Ovary (tissue), 9 donors: Measurements from ENCODE around the gene EXOC7. TPM values are rescaled to one million over a fixed set of nuclear protein-coding genes. Genes with fewer than 3 reads are reported as not detected.

Source experiments
- DNase-seq, 5 donors: peaks; one replicate each; pipeline ENCODE4 v3.0.0-alpha.2; 2019 to 2020
- H3K27ac ChIP-seq, 2 donors: fragments of 200-600 bp; one replicate each; pipeline versions ENCODE4 v1.5.1 to v1.8.0; 2019 to 2022
- H3K27me3 ChIP-seq: fragments of 200-600 bp; one replicate; pipeline ENCODE4 v1.8.0; 2022
- H3K36me3 ChIP-seq: fragments of 200-600 bp; sonication (generic); one replicate; pipeline ENCODE4 v1.5.1; 2019
- H3K4me1 ChIP-seq: one replicate; pipeline ENCODE4 v1.8.1; 2013; ENCODE audit warnings: mild to moderate bottlenecking, moderate library complexity; ENCODE audit not compliant: insufficient read depth
- H3K4me3 ChIP-seq: fragments of 200-600 bp; sonication (generic); one replicate; pipeline ENCODE4 v1.5.1; 2017
- H3K9me3 ChIP-seq, 2 donors: fragments of 200-600 bp in 1 of 2; sonication (generic) in 1 of 2; one replicate each; pipeline versions ENCODE4 v1.5.1 to v1.8.1; 2013 to 2019; ENCODE audit warnings: mild to moderate bottlenecking in 1 of 2, moderate library complexity in 1 of 2
- EP300 ChIP-seq: sonication (generic); formaldehyde crosslinking; IDR thresholded peaks from one replicate; pipeline ENCODE4 v1.6.1; 2017; ENCODE audit warnings: antibody characterized with exemption
- POLR2A ChIP-seq: fragments of 450-650 bp; IDR thresholded peaks from one replicate; pipeline ENCODE4 v1.6.1; 2017; ENCODE audit warnings: antibody characterized with exemption, mild to moderate bottlenecking, moderate library complexity
- WGBS, 3 donors: extraction: QIAGEN DNeasy Blood & Tissue Kit in 1 of 3; methylation state at CpG; one replicate each; pipeline versions ENCODE4 v1.1.5 to v1.1.7; 2013 to 2017; 5-methylcytosine and 5-hydroxymethylcytosine counted together
- intact Hi-C, 4 donors: fragments of 100-400 bp; cut with DNase I; formaldehyde crosslinking; loops; one replicate each; pipeline versions ENCODE4 v1.11.0 to v1.15.1; 2022 to 2023
- polyA plus RNA-seq, 2 donors: library from polyadenylated mRNA; stranded (reverse); fragments of 200-250 nt in 1 of 2; fragments of 350-450 nt in 1 of 2; fragmentation: Illumina TruSeq in 1 of 2; extraction: RNeasy Lipid Tissue Mini Kit (QIAGEN cat#74804) in 1 of 2; gene quantifications; one replicate each; pipeline ENCODE4 v1.2.3, GENCODE V29; 2013 to 2014
- total RNA-seq, 7 donors: library from RNA; depleted of rRNA in 2 of 7; stranded (reverse); fragments of >200 nt in 2 of 7; fragmentation: NEBNext Ultra II Directional in 3 of 7; extraction: Animal tissue kit (Norgen Biotek cat#: 25700) in 3 of 7; gene quantifications; one replicate each; pipeline versions ENCODE4 v1.1.0 to v1.2.4, GENCODE V29; 2016 to 2023
- TF ChIP-seq, protein P1 (sequence below), 3 donors: fragments of 450-650 bp in 2 of 3; fragments of 200-600 bp in 1 of 3; IDR thresholded peaks; one replicate each; pipeline versions ENCODE4 v1.5.1 to v1.8.0; 2016 to 2022; ENCODE audit warnings: antibody characterized with exemption in 3 of 3, mild to moderate bottlenecking in 1 of 3
- donor health status: DM: no; HTN: no; CAD: no; lungs with moderate emphysema.
- donor health status: DM: no; HTN: no; CAD: no.
- donor health status: Bipolar disorder and iron deficiency.
- donor health status: DM: yes; HTN: yes; CAD: no.
- donor health status: DM: no; HTN: no; CAD: no.
- donor health status: DM: yes; HTN: yes; CAD: no.

EXOC7 gene
- total and polyA plus RNA-seq, 9 donors: 46.9 to 121 (median 114) TPM

DNA sequence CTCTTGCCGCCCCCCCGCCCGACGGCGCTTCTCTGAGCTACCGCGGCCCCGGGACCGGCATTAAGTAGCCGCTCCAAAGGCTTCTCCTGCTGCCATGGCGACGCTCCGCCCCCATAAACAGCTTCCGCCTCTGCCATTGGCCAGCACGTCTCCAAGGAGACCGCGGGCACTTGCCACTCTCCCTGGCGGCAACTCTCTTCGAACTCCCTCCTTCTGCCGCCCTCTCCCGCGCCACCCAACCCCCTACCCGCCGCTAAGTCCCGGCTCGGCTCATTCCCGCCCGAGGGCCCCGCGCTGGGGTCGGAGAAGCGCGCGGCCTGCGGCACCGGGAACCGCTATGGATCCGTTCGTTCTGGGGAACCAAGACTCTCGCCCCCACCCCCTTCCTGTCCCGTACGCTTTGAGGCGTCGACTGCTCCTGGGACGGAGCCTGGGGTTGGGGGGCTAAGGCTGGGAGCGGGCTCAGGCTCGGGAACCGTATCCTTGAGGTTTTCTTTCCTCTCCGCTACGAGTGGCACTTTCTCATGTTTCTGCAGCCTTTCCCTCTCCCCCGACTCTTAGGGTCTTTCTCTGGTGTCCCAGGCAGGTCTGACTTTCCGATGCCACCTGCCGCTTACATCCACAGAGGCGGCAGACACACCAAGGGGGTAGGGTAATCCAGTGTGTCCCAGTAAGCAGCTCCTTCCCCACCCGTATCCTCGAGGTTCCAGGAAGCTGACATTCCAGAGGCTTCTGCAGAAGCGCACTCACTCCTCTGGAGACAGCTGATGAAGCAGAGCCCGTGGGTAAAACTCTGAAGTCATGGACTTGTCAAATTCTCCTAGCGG is 37.8 kb upstream of the EXOC7 start, which contains the start of gene FOXJ1:
Gene FOXJ1 (minus strand): TSS at position 34 of the 827 bp plus-strand sequence. CDS start 850 bp downstream, outside the sequence.
- H3K27ac ChIP-seq: no peak within 1 kb of the TSS
- intact Hi-C loops: no loop called here
- peaks cover 2% of the 10 kb centered on the region for H3K27me3 ChIP-seq
- peak; percentile 80 to 93 (median 89) for DNase-seq
- H3K36me3 ChIP-seq: no peaks in the 10 kb centered on the region
- 3 to 4% (median 4%) methylated on average over 56 to 59 of the region's 59 CpGs for WGBS, 3 donors
- no peak for TF ChIP-seq EP300
- TF ChIP-seq POLR2A: no peak
- TF ChIP-seq, protein P1, sequence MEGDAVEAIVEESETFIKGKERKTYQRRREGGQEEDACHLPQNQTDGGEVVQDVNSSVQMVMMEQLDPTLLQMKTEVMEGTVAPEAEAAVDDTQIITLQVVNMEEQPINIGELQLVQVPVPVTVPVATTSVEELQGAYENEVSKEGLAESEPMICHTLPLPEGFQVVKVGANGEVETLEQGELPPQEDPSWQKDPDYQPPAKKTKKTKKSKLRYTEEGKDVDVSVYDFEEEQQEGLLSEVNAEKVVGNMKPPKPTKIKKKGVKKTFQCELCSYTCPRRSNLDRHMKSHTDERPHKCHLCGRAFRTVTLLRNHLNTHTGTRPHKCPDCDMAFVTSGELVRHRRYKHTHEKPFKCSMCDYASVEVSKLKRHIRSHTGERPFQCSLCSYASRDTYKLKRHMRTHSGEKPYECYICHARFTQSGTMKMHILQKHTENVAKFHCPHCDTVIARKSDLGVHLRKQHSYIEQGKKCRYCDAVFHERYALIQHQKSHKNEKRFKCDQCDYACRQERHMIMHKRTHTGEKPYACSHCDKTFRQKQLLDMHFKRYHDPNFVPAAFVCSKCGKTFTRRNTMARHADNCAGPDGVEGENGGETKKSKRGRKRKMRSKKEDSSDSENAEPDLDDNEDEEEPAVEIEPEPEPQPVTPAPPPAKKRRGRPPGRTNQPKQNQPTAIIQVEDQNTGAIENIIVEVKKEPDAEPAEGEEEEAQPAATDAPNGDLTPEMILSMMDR (IDR thresholded peaks at IDR 0.05): no peak
- H3K4me3 ChIP-seq: peak within 1 kb of the TSS; percentile 36
- no peaks in the 10 kb centered on the region for H3K9me3 ChIP-seq
- H3K4me1 ChIP-seq: peaks cover 4% of the 10 kb centered on the region

GRCh38 chr17:76140661-76141211 is 37.1 kb upstream of the EXOC7 start:
- no peak overlapping the region for H3K27ac ChIP-seq
- peaks cover 2% of the 10 kb centered on the region for H3K27me3 ChIP-seq
- peaks cover 4% of the 10 kb centered on the region for H3K4me1 ChIP-seq
- no peak for DNase-seq
- H3K36me3 ChIP-seq: no peaks in the 10 kb centered on the region
- peak overlapping the region; percentile 36 for H3K4me3 ChIP-seq
- WGBS, 3 donors: 1 to 2% (median 2%) methylated on average over 24 of the region's 24 CpGs
- no peak for TF ChIP-seq EP300
- TF ChIP-seq, protein P1 (IDR thresholded peaks at IDR 0.05): no peak
- TF ChIP-seq POLR2A: no peak
- intact Hi-C loops: no loop called here
- no peaks in the 10 kb centered on the region for H3K9me3 ChIP-seq

DNA sequence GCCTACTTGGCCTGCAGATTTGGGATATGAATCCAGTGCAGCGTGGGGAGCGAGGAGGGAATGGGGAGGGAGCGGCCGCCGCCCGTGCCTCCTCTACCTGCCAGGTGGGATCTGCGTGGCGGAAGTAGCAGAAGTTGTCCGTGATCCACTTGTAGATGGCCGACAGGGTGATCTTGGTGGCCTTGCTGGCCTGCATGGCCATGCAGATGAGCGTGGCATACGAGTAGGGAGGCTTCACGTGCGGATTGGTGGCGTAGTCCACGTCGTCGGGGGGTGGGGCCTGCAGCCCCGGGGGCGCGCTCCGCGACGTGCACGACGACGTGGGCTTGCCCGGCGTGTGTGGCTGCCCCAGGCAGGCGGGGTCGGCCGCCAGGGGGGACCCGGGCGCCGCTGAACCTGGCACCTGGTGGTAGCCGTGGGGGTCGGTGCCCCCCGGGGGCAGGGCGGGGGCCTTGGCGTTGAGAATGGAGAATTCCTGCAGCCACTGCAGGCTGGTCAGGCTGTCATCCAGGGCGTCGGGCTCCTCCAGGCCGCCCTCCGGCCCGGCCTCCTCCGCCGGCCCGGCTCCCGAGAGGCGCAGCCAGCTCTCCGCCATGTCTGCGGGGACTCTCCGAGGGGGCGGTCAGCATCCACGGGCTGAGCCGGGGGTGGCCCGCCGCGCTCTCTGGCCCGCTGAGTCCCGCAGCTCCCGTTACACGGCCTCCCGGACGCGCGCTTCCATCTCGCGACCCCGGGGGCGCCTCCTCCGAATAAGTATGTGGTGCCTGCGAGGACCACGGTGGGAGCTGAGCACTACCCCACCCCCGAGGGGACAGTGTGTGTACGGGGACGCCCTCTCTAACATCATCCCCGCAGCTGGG is 36.4 kb upstream of the EXOC7 start:
- Histone ChIP-seq H3K9me3 (no peaks in the 10 kb centered on the region), H3K4me3 (no peak overlapping the region), H3K27me3 (peaks cover 2% of the 10 kb centered on the region), H3K4me1 (peaks cover 4% of the 10 kb centered on the region), H3K36me3 (no peaks in the 10 kb centered on the region), H3K27ac (no peak overlapping the region)
- intact Hi-C loops: no loop called here
- TF ChIP-seq, protein P1 (IDR thresholded peaks at IDR 0.05): no peak
- TF ChIP-seq EP300 (no peak), POLR2A (no peak)
- whole genome bisulfite sequencing, 3 donors: 9 to 16% (median 14%) methylated on average over 35 to 78 of the region's 78 CpGs
- no peak for DNase-seq
